ENCODE data around the gene AMFR. TPM values are rescaled to one million over a fixed set of nuclear protein-coding genes. Genes with fewer than 3 reads are reported as not detected.

AMFR gene
- total RNA-seq, 1 experiment from 2014 or later = 25.6 TPM

DNA sequence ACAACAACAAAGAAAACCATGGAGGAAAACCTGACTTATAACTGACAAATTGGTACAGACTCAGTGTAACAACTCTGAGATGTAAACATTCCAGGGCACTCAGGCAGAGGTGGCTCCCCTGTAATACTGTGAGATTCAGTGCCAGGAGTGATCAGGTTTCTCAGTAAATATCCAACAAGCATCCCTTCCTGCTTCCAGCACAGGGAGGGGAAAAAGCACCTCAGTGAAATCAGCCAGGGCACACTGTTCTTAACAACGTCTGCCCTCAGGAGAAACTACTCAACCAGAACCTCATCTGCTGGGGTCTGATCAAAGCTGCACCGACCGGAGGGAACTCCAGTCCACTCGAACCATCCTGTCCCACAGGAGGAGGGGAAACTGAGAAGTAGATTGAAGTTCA, 52.3 kb downstream of the AMFR start:
- Histone ChIP-seq H3K9me3 (ENCODE audit: control insufficient read depth, low read depth, low read length) (no peaks in the 10 kb centered on the region), H2BK20ac (ENCODE audit: low read depth, low read length, poor library complexity, severe bottlenecking) (no peak overlapping the region), H3K14ac (ENCODE audit: insufficient read depth, low read length) (peak overlapping the region; percentile 8; the same call in 1 of the 2 replicates), H4K5ac (ENCODE audit: insufficient read length, low read depth, low read length) (no peak overlapping the region), H3K27me3 (ENCODE audit: insufficient read depth, low read length) (no peaks in the 10 kb centered on the region), H2AK5ac (ENCODE audit: insufficient read length, low read length) (no peak overlapping the region), H4K91ac (ENCODE audit: insufficient read length, low read depth, low read length) (no peak overlapping the region), H3K9ac (ENCODE audit: extremely low read depth, insufficient read length, low read length) (no peak overlapping the region), H4K20me1 (ENCODE audit: control insufficient read depth, insufficient read depth, insufficient read length) (no peaks in the 10 kb centered on the region), H3K4ac (ENCODE audit: low read depth, low read length) (no peak overlapping the region), H3K79me1 (ENCODE audit: insufficient read depth, low read depth, low read length, poor library complexity, severe bottlenecking) (no peaks in the 10 kb centered on the region), H3K23ac (ENCODE audit: insufficient read length, low read depth, low read length) (no peak overlapping the region), H2BK5ac (ENCODE audit: insufficient read length, low read length) (no peak overlapping the region), H3T11ph (ENCODE audit: low read length) (no peak overlapping the region), H3K4me1 (ENCODE audit: insufficient read depth, low read length) (no peaks in the 10 kb centered on the region), H2BK15ac (ENCODE audit: low read depth, low read length) (no peak overlapping the region), H3K27ac (ENCODE audit: insufficient read length, low read depth, low read length) (no peak overlapping the region), H3K23me2 (ENCODE audit: insufficient read length, low read depth, low read length, poor library complexity, severe bottlenecking) (no peaks in the 10 kb centered on the region), H2BK120ac (ENCODE audit: low read depth, low read length, poor library complexity, severe bottlenecking) (no peak overlapping the region), H4K8ac (replicated peaks; ENCODE audit: insufficient read length, low read depth, low read length) (no peak overlapping the region), H3K18ac (ENCODE audit: insufficient read length, low read depth, low read length) (no peak overlapping the region), H3K79me2 (ENCODE audit: insufficient read depth, low read length) (no peaks in the 10 kb centered on the region), H2AFZ (ENCODE audit: low read length) (no peak overlapping the region), H2BK12ac (ENCODE audit: insufficient read length, low read depth, low read length) (no peak overlapping the region), H3K56ac (ENCODE audit: insufficient read length, low read depth, low read length) (no peak overlapping the region), H3K4me2 (ENCODE audit: insufficient read depth, insufficient read length, low read length) (no peak overlapping the region)
- DNase-seq = no peak
- Mint-ChIP-seq H3K27ac (0 out of 7 replicates have a peak overlapping the region, but pooled peaks of 1 of the 3 experiments have one; percentile 0), H3K4me3 (no peak overlapping the region), H3K27me3 (ENCODE audit: low read depth) (no peaks in the 10 kb centered on the region), H3K9me3 (peaks cover 0 to 1% of the 10 kb centered on the region in 2 experiments; a peak in 1 of 5 replicates), H3K4me1 (peaks cover 3 to 7% of the 10 kb centered on the region in 2 experiments), H3K36me3 (ENCODE audit: insufficient read depth in 1 of 3, low read depth in 3 of 3) (peaks cover under 1 to 13% (median 12%) of the 10 kb centered on the region in 3 experiments; a peak in 4 of 7 replicates)
- no CpG with 5 or more reads among the region's 4 CpGs for WGBS (ENCODE audit: extremely low coverage, insufficient read length, low lambda C conversion rate)
- TF ChIP-seq, protein P1, sequence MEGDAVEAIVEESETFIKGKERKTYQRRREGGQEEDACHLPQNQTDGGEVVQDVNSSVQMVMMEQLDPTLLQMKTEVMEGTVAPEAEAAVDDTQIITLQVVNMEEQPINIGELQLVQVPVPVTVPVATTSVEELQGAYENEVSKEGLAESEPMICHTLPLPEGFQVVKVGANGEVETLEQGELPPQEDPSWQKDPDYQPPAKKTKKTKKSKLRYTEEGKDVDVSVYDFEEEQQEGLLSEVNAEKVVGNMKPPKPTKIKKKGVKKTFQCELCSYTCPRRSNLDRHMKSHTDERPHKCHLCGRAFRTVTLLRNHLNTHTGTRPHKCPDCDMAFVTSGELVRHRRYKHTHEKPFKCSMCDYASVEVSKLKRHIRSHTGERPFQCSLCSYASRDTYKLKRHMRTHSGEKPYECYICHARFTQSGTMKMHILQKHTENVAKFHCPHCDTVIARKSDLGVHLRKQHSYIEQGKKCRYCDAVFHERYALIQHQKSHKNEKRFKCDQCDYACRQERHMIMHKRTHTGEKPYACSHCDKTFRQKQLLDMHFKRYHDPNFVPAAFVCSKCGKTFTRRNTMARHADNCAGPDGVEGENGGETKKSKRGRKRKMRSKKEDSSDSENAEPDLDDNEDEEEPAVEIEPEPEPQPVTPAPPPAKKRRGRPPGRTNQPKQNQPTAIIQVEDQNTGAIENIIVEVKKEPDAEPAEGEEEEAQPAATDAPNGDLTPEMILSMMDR (conservative IDR thresholded peaks at IDR 0.05) = no peak
